Activated naive CD8-positive, alpha-beta T cell (primary cell): Measurements from ENCODE around the gene INF2.

Source experiments
- H3K27ac Mint-ChIP-seq: one replicate; pipeline ENCODE4 v1.8.0; 2021; ENCODE audit warnings: mixed read lengths
- H3K27me3 Mint-ChIP-seq: one replicate; pipeline ENCODE4 v1.8.0; 2021; ENCODE audit warnings: mixed read lengths
- H3K36me3 Mint-ChIP-seq: one replicate; pipeline ENCODE4 v1.8.0; 2021; ENCODE audit warnings: mixed read lengths
- H3K4me1 Mint-ChIP-seq: one replicate; pipeline ENCODE4 v1.8.0; 2021; ENCODE audit warnings: low read depth, mixed read lengths
- H3K4me3 Mint-ChIP-seq: one replicate; pipeline ENCODE4 v1.8.0; 2021; ENCODE audit warnings: mild to moderate bottlenecking, mixed read lengths
- H3K9me3 Mint-ChIP-seq: one replicate; pipeline ENCODE4 v1.8.0; 2021; ENCODE audit warnings: low read depth, mixed read lengths

INF2 gene

DNA sequence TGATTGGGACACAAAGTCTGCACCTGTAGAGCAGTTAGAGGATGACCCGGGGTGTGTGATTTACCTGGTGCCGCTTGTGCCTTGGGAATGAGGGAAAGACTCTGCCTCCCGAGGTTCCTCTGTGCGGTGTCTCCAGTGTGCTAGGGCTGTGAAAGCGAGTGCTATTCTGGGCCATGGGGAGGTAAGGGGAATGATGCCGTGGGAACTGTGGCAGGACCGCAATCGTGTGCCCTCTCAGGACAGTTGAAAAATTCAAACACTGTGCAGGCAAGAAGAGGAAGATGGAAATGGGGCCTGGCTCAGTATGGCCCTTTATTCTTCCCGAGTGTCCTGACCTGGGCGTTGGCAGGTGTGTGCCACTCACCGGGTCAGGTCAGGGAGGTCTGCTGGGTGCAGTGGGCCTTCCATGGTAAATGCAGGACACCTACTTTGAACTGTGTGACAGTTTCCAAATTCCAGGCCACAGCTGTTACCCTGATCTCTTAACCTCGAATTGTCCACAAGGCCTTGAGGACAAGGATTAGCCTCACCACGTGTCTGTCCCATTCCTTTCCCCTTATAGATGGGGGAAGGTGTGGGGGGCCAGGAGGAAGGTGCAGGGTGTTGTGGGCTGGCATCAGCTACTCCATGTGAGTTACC lies 64.9 kb downstream of the INF2 start:
- H3K4me1 Mint-ChIP-seq = peaks cover 39% of the 10 kb centered on the region
- peak overlapping the region; percentile 95 for H3K4me3 Mint-ChIP-seq
- no peaks in the 10 kb centered on the region for H3K36me3 Mint-ChIP-seq
- H3K27me3 Mint-ChIP-seq = no peaks in the 10 kb centered on the region
- no peaks in the 10 kb centered on the region for H3K9me3 Mint-ChIP-seq
- H3K27ac Mint-ChIP-seq = peak overlapping the region; percentile 84

DNA sequence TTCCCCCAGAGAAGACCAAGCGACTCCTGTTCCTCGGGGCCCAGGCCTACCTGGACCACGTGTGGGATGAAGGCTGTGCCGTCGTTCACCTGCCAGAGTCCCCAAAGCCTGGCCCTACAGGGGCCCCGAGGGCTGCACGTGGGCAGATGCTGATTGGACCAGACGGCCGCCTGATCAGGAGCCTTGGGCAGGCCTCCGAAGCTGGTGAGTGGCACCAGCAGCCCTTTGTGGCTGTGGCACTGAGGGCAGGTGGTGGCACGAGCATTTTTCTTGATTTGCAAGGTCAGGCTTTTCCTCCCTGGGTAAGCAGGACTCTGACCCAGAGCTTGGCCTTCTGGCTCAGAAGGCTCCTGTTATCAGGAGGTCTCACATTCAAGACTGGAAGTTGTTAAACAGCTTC lies 66.2 kb downstream of the INF2 start:
- peaks cover 39% of the 10 kb centered on the region for H3K4me1 Mint-ChIP-seq
- H3K27me3 Mint-ChIP-seq = no peaks in the 10 kb centered on the region
- no peaks in the 10 kb centered on the region for H3K9me3 Mint-ChIP-seq
- H3K4me3 Mint-ChIP-seq = peak overlapping the region; percentile 95
- H3K27ac Mint-ChIP-seq = no peak overlapping the region
- H3K36me3 Mint-ChIP-seq = no peaks in the 10 kb centered on the region

- Mint-ChIP-seq H3K27me3 (no peaks in the 10 kb centered on the region), H3K9me3 (no peaks in the 10 kb centered on the region), H3K27ac (peak overlapping the region; percentile 75), H3K4me3 (peak overlapping the region; percentile 51), H3K36me3 (no peaks in the 10 kb centered on the region), H3K4me1 (peaks cover 39% of the 10 kb centered on the region)
Measured at GRCh38 chr14:104756477-104757237, 67.2 kb downstream of the INF2 start.

- H3K27me3 Mint-ChIP-seq = no peaks in the 10 kb centered on the region
- peaks cover 39% of the 10 kb centered on the region for H3K4me1 Mint-ChIP-seq
- peak overlapping the region; percentile 75 for H3K27ac Mint-ChIP-seq
- H3K36me3 Mint-ChIP-seq = peaks cover 2% of the 10 kb centered on the region
- H3K9me3 Mint-ChIP-seq = no peaks in the 10 kb centered on the region
- H3K4me3 Mint-ChIP-seq = peak overlapping the region; percentile 38
Measured at GRCh38 chr14:104757238-104757585, 67.8 kb downstream of the INF2 start.

DNA sequence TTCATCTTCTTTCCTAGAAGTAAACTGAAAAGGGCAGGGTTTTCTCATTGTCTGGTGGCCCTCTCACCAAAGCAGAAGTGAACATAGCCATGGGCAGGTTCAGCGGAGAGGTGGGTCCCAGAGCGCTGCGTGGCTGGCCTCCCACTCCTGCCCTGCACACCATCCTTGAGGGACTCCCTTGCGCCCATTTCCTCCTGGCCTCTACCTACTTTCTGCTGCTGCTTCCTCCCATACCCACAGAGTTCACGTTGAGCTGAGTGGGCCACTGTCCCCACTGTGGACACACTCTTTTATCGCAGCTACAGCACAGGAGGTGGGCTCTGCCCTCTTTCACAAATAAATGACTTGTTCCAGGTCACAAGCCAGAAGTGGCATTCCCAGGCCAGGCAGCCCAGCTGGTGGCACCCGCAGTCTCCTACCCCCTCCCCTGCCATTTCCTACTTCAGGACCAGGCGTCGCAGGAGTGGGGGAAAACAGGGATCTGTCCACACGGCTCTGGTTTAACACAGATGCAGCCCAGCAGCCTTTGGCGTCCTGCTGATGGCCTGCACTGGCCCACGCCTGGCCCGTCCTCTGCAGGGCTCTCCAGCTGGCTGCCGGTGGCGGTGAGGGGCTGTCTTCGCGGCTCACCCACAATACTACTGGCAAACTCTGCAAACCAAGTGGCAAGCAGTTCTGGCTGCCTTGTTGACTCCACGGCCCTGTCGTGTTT lies 68.4 kb downstream of the INF2 start:
- Mint-ChIP-seq H3K36me3 (peaks cover 4% of the 10 kb centered on the region), H3K4me3 (no peak overlapping the region), H3K27ac (peak overlapping the region; percentile 22), H3K4me1 (peaks cover 36% of the 10 kb centered on the region), H3K27me3 (no peaks in the 10 kb centered on the region), H3K9me3 (no peaks in the 10 kb centered on the region)

- H3K27ac Mint-ChIP-seq = no peak overlapping the region
- no peak overlapping the region for H3K4me3 Mint-ChIP-seq
- no peaks in the 10 kb centered on the region for H3K9me3 Mint-ChIP-seq
- H3K27me3 Mint-ChIP-seq = no peaks in the 10 kb centered on the region
- peaks cover 28% of the 10 kb centered on the region for H3K4me1 Mint-ChIP-seq
- H3K36me3 Mint-ChIP-seq = peaks cover 4% of the 10 kb centered on the region
Measured at GRCh38 chr14:104758981-104759969, 69.9 kb downstream of the INF2 start.

DNA sequence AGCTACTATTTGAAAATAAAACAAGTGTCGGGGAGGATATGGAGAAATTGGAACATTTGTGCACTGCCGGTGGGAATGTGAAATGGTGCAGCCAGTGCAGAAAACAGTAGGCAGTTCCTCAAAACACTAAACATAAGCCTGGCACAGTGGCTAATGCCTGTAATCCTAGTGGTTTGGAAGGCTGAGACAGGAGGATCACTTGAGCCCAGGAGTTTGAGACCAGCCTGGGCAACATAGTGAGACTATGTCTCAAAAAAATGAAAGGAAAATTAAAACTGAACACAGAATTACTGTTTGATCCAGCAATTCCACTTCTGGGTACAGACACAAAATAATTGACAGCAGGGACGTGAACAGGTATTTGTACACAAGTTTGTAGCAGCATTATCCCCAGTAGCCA lies 76.1 kb downstream of the INF2 start:
- H3K27me3 Mint-ChIP-seq = no peaks in the 10 kb centered on the region
- no peak overlapping the region for H3K27ac Mint-ChIP-seq

DNA sequence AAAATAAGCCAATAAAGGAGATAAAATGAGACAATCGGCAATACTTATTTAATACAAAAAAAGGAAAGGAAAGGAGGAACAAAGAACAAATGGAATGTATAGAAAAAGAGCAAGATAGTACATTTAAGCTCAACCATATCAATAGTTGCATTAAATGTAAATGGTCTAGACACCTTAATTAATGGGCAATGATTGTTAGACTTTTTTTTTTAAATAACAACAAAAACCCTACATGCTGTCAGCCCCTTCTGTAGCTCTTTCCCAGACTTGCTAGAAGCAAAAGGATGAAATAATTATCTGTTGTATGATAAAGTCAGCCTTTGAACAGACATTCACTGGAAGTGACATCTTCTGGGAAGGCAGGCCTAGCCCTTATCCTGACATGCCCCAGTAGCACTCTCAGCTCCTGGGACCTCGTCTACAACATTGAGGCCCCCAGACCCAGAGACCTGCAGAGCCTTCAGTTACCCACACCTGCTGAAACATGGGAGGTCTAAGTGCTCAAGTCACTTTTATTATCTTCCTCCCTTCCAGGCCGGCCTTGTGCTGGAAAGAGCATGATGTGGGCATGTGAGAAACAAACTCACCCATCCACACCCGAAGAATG lies 76.9 kb downstream of the INF2 start:
- Mint-ChIP-seq H3K4me1 (peaks cover 4% of the 10 kb centered on the region), H3K27ac (no peak overlapping the region), H3K36me3 (peaks cover 8% of the 10 kb centered on the region), H3K4me3 (no peak overlapping the region), H3K9me3 (no peaks in the 10 kb centered on the region), H3K27me3 (no peaks in the 10 kb centered on the region)

More for the DNA sequence above, 76.1 kb downstream of the INF2 start:
- Mint-ChIP-seq H3K36me3 (peaks cover 6% of the 10 kb centered on the region), H3K9me3 (no peaks in the 10 kb centered on the region), H3K4me1 (peaks cover 4% of the 10 kb centered on the region), H3K4me3 (no peak overlapping the region)

- Mint-ChIP-seq H3K36me3 (peaks cover 7% of the 10 kb centered on the region), H3K4me3 (no peak overlapping the region), H3K27me3 (no peaks in the 10 kb centered on the region), H3K27ac (no peak overlapping the region), H3K9me3 (no peaks in the 10 kb centered on the region), H3K4me1 (peaks cover 4% of the 10 kb centered on the region)
Measured at GRCh38 chr14:104766863-104767633, 77.6 kb downstream of the INF2 start.

GRCh38 chr14:104767634-104767918 lies 78.2 kb downstream of the INF2 start:
- Mint-ChIP-seq H3K4me3 (no peak overlapping the region), H3K27ac (no peak overlapping the region), H3K36me3 (peaks cover 4% of the 10 kb centered on the region), H3K9me3 (no peaks in the 10 kb centered on the region), H3K4me1 (peaks cover 4% of the 10 kb centered on the region), H3K27me3 (no peaks in the 10 kb centered on the region)

DNA sequence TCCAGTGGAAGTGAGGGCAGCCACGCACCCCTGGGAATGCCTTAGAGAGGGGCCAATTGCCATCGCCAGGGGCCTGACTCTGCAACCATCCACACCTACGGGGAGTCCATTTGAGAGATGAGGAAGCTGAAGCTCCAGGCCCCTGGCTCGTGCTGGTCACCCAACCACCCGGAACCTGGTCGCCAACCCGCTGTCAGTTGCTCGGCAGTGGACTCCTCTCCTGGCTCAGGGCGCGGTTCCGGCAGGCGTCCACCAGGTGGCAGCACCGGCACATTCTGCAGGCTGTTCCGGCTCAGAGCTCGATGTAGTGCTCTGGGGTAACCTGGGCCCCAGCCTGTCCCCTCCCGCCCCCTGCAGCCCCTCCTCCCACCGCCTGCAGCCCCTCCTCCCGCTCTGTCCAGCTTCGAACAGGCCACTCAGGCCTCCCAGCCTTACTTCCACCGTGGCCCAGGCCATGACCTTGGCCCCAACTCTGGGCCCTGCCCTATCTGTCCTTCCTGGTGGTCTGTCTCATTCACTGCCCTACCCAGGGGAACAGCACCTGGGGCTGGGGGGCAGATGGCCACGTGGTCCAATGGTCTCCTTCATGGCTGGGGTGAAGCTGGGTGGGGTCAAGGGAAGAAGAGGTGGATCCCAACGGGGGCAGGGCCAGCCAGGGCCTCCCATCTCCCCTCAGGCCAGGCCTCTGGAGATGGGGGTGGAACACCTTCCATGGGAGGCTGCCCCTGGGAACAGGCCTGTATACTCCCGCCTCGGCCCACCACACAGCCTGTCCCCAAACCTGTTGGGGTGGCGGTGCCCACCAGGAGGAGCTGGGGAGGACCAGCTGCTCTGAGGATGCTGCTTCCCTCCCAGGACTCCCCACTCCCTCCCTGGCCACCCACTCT lies 79.3 kb downstream of the INF2 start:
- no peaks in the 10 kb centered on the region for H3K9me3 Mint-ChIP-seq
- no peaks in the 10 kb centered on the region for H3K27me3 Mint-ChIP-seq
- no peak overlapping the region for H3K27ac Mint-ChIP-seq
- H3K4me3 Mint-ChIP-seq = no peak overlapping the region
- H3K36me3 Mint-ChIP-seq = peaks cover 4% of the 10 kb centered on the region
- H3K4me1 Mint-ChIP-seq = peaks cover 4% of the 10 kb centered on the region

DNA sequence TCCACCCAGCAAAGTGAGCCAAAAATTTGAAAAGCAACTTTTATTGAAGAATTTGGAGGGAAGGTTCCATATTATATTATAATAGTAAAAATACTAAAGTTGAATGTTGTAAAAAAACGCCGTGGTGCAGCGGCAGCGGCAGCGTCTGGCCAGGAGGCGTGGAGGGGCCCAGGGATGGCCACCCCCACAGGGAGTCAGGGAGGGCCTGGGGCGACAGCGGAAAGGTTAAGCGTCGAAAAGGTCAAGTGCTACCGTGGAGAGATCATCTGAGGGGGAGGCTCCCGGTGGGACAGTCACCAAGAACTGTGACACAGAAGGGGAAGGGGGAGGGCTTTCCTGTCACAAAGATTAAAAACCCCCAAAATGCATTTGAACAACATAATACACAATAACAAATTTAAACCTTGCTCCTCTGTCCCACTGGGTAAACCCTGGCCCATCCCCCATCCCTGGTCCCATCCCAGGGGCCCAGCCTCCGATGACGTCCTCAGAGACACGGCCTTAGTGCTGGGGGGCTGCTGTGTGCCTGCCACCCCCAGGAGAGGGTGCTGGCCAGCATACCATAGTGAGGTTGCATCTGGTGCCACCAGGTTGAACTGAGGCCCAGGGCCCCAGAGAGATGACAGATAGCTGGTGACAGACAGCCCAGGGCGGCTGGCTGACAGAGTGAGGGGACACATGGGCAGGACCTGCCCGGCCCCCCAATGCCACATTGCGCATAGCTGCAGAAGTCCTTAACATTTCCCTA lies 80.1 kb downstream of the INF2 start:
- no peak overlapping the region for H3K4me3 Mint-ChIP-seq
- no peak overlapping the region for H3K27ac Mint-ChIP-seq

More for the DNA sequence above, 80.1 kb downstream of the INF2 start:
- no peaks in the 10 kb centered on the region for H3K27me3 Mint-ChIP-seq
- peaks cover 4% of the 10 kb centered on the region for H3K36me3 Mint-ChIP-seq
- H3K4me1 Mint-ChIP-seq = peaks cover 4% of the 10 kb centered on the region
- no peaks in the 10 kb centered on the region for H3K9me3 Mint-ChIP-seq
